ENCODE data around the gene RHO.
A peak's percentile ranks its signal among the peaks of the same experiment; 100 is the strongest.
"Not testable (repeated sequence)": the region's sequence is repeated elsewhere in the genome, so short reads cannot be mapped to it uniquely, and the experiment has no call there.

Gene RHO

GRCh38 chr3:129528589-129529100, at the start of gene RHO:
Gene RHO, plus strand, starts transcription at chr3:129528639. Its CDS starts 95 bp downstream, at chr3:129528734.
- TF ChIP-seq CTCF (IDR thresholded peaks at IDR 0.05) = no peak
- Mint-ChIP-seq H3K4me3 (no peak within 1 kb of the TSS), H3K9me3 (no peaks in the 10 kb centered on the region), H3K27me3 (ENCODE audit: low read depth, poor library complexity) (peaks cover 25% of the 10 kb centered on the region), H3K27ac (peak within 1 kb of the TSS; percentile 49), H3K36me3 (ENCODE audit: low read depth) (no peaks in the 10 kb centered on the region), H3K4me1 (peaks cover 34% of the 10 kb centered on the region)
- DNase-seq = no peak

GRCh38 chr3:129481225-129481765, 47.1 kb upstream of the RHO start:
- Mint-ChIP-seq H3K36me3 (ENCODE audit: low read depth) (peaks cover 62% of the 10 kb centered on the region), H3K27ac (peak overlapping the region; percentile 47), H3K4me1 (peaks cover 56% of the 10 kb centered on the region)
- not testable (repeated sequence) for H3K27me3 Mint-ChIP-seq (ENCODE audit: low read depth, poor library complexity); H3K4me3 Mint-ChIP-seq; H3K9me3 Mint-ChIP-seq
- DNase-seq = peak; percentile 30

- Mint-ChIP-seq H3K4me1 (peaks cover 61% of the 10 kb centered on the region), H3K4me3 (no peak overlapping the region), H3K36me3 (ENCODE audit: low read depth) (peaks cover 56% of the 10 kb centered on the region), H3K27me3 (ENCODE audit: low read depth, poor library complexity) (no peaks in the 10 kb centered on the region), H3K9me3 (no peaks in the 10 kb centered on the region), H3K27ac (peak overlapping the region; percentile 77)
- no peak for DNase-seq
- TF ChIP-seq CTCF (IDR thresholded peaks at IDR 0.05) = no peak
Observed at GRCh38 chr3:129481766-129482332, 46.6 kb upstream of the RHO start.

GRCh38 chr3:129482721-129483120, 45.7 kb upstream of the RHO start:
- Mint-ChIP-seq H3K4me3 (no peak overlapping the region), H3K36me3 (ENCODE audit: low read depth) (peaks cover 51% of the 10 kb centered on the region), H3K9me3 (no peaks in the 10 kb centered on the region), H3K27ac (peak overlapping the region; percentile 42), H3K4me1 (peaks cover 70% of the 10 kb centered on the region), H3K27me3 (ENCODE audit: low read depth, poor library complexity) (peaks cover 2% of the 10 kb centered on the region)
- peak; percentile 13 for TF ChIP-seq CTCF (IDR thresholded peaks at IDR 0.05)
- no peak for DNase-seq

GRCh38 chr3:129483870-129484269, 44.6 kb upstream of the RHO start:
- Mint-ChIP-seq H3K27me3 (ENCODE audit: low read depth, poor library complexity) (peaks cover 2% of the 10 kb centered on the region), H3K36me3 (ENCODE audit: low read depth) (peaks cover 40% of the 10 kb centered on the region), H3K4me1 (peaks cover 73% of the 10 kb centered on the region), H3K4me3 (no peak overlapping the region), H3K27ac (no peak overlapping the region), H3K9me3 (no peaks in the 10 kb centered on the region)
- no peak for TF ChIP-seq CTCF (IDR thresholded peaks at IDR 0.05)
- no peak for DNase-seq

GRCh38 chr3:129485146-129485545, 43.3 kb upstream of the RHO start:
- not testable (repeated sequence) for H3K9me3 Mint-ChIP-seq; H3K27me3 Mint-ChIP-seq (ENCODE audit: low read depth, poor library complexity); DNase-seq; H3K4me3 Mint-ChIP-seq
- peaks cover 35% of the 10 kb centered on the region for H3K36me3 Mint-ChIP-seq (ENCODE audit: low read depth)
- peak overlapping the region; percentile 72 for H3K27ac Mint-ChIP-seq
- H3K4me1 Mint-ChIP-seq = peaks cover 74% of the 10 kb centered on the region

Data from nephron progenitor cell (in vitro differentiated cells).